Measurements from ENCODE around the gene DOCK10. TPM values are rescaled to one million over a fixed set of nuclear protein-coding genes. Genes with fewer than 3 reads are reported as not detected.

DOCK10 gene
- total and polyA plus RNA-seq, 5 donors from 2014 or later: 28.3 to 222 (median 35.1) TPM

DNA sequence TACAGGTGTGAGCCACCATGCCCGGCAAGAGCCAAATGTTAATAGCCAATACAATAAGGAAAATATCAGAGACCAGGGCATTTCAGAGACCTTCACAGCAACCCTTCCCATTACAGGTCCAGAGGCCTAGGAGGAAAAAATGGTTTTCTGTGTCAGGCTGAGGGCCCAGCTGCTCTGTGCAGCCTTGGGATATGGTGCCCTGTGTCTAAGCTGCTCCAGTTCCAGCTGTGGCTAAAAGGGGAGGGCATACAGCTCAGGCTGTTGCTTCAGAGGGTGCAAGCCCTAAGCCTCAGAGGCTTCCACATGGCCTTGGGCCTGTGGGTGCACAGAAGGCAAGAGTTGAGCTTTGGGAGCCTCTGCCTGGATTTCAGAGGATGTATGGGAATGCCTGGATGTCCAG lies 306.0 kb downstream of the DOCK10 start:
- peaks cover 0 to 9% of the 10 kb centered on the region in 2 experiments for H3K9me3 ChIP-seq (ENCODE audit: control insufficient read depth in 2 of 2, low read length in 2 of 2)
- no peaks in the 10 kb centered on the region for H3K27me3 ChIP-seq (ENCODE audit: control insufficient read depth, insufficient read depth, low read length)
- Mint-ChIP-seq H3K27ac (no peak overlapping the region), H3K4me3 (no peak overlapping the region), H3K9me3 (peaks cover 0 to 24% (median 10%) of the 10 kb centered on the region in 7 donors), H3K36me3 (no peaks in the 10 kb centered on the region), H3K27me3 (no peaks in the 10 kb centered on the region), H3K4me1 (no peaks in the 10 kb centered on the region)
- no peak overlapping the region for H3K27ac ChIP-seq (ENCODE audit: insufficient read depth, low read length, poor library complexity, severe bottlenecking)
- no peak overlapping the region for H3K4me3 ChIP-seq (ENCODE audit: low read depth, low read length)
- H3K36me3 ChIP-seq (ENCODE audit: control insufficient read depth, insufficient read depth, low read length): no peaks in the 10 kb centered on the region
- no peaks in the 10 kb centered on the region for H3K4me1 ChIP-seq (ENCODE audit: control insufficient read depth, insufficient read depth, low read length, poor library complexity, severe bottlenecking)
- DNase-seq: no peak
- ATAC-seq (ENCODE audit: low read depth in 2 of 2): no peak

- no peaks in the 10 kb centered on the region for H3K4me1 Mint-ChIP-seq
- no peak overlapping the region for H3K4me3 Mint-ChIP-seq
Measured at GRCh38 chr2:224734949-224735348, 307.3 kb downstream of the DOCK10 start.

GRCh38 chr2:224731665-224732064 lies 310.6 kb downstream of the DOCK10 start:
- Mint-ChIP-seq H3K36me3 (no peaks in the 10 kb centered on the region), H3K4me3 (no peak overlapping the region), H3K4me1 (no peaks in the 10 kb centered on the region), H3K27ac (no peak overlapping the region), H3K27me3 (peaks cover 13% of the 10 kb centered on the region), H3K9me3 (peaks cover 0 to 29% (median 11%) of the 10 kb centered on the region in 7 donors)
- no peaks in the 10 kb centered on the region for H3K36me3 ChIP-seq (ENCODE audit: control insufficient read depth, insufficient read depth, low read length)
- DNase-seq: no peak
- ATAC-seq (ENCODE audit: low read depth in 2 of 2): no peak
- H3K9me3 ChIP-seq (ENCODE audit: control insufficient read depth in 2 of 2, low read length in 2 of 2): peaks cover 5 to 12% of the 10 kb centered on the region in 2 experiments
- H3K4me1 ChIP-seq (ENCODE audit: control insufficient read depth, insufficient read depth, low read length, poor library complexity, severe bottlenecking): no peaks in the 10 kb centered on the region
- H3K27me3 ChIP-seq (ENCODE audit: control insufficient read depth, insufficient read depth, low read length): no peaks in the 10 kb centered on the region
- H3K4me3 ChIP-seq (ENCODE audit: low read depth, low read length): no peak overlapping the region
- H3K27ac ChIP-seq (ENCODE audit: insufficient read depth, low read length, poor library complexity, severe bottlenecking): no peak overlapping the region

More at GRCh38 chr2:224734949-224735348, 307.3 kb downstream of the DOCK10 start:
- no peak for ATAC-seq (ENCODE audit: low read depth in 2 of 2)
- Mint-ChIP-seq H3K9me3 (peaks cover 0 to 24% (median 11%) of the 10 kb centered on the region in 7 donors), H3K27me3 (no peaks in the 10 kb centered on the region), H3K36me3 (no peaks in the 10 kb centered on the region), H3K27ac (no peak overlapping the region)
- no peak overlapping the region for H3K27ac ChIP-seq (ENCODE audit: insufficient read depth, low read length, poor library complexity, severe bottlenecking)
- H3K36me3 ChIP-seq (ENCODE audit: control insufficient read depth, insufficient read depth, low read length): no peaks in the 10 kb centered on the region
- H3K27me3 ChIP-seq (ENCODE audit: control insufficient read depth, insufficient read depth, low read length): no peaks in the 10 kb centered on the region
- H3K4me3 ChIP-seq (ENCODE audit: low read depth, low read length): no peak overlapping the region
- peaks cover 0 to 9% of the 10 kb centered on the region in 2 experiments for H3K9me3 ChIP-seq (ENCODE audit: control insufficient read depth in 2 of 2, low read length in 2 of 2)
- H3K4me1 ChIP-seq (ENCODE audit: control insufficient read depth, insufficient read depth, low read length, poor library complexity, severe bottlenecking): no peaks in the 10 kb centered on the region
- DNase-seq: no peak

- ATAC-seq (ENCODE audit: low read depth in 2 of 2): no peak
- Histone ChIP-seq H3K4me3 (ENCODE audit: low read depth, low read length) (no peak overlapping the region), H3K9me3 (ENCODE audit: control insufficient read depth in 2 of 2, low read length in 2 of 2) (peaks cover 5 to 7% of the 10 kb centered on the region in 2 experiments), H3K36me3 (ENCODE audit: control insufficient read depth, insufficient read depth, low read length) (no peaks in the 10 kb centered on the region), H3K27ac (ENCODE audit: insufficient read depth, low read length, poor library complexity, severe bottlenecking) (no peak overlapping the region), H3K4me1 (ENCODE audit: control insufficient read depth, insufficient read depth, low read length, poor library complexity, severe bottlenecking) (no peaks in the 10 kb centered on the region), H3K27me3 (ENCODE audit: control insufficient read depth, insufficient read depth, low read length) (no peaks in the 10 kb centered on the region)
- H3K27ac Mint-ChIP-seq: no peak overlapping the region
- H3K27me3 Mint-ChIP-seq: peaks cover 13% of the 10 kb centered on the region
- H3K4me3 Mint-ChIP-seq: no peak overlapping the region
- DNase-seq: no peak
- no peaks in the 10 kb centered on the region for H3K4me1 Mint-ChIP-seq
- H3K36me3 Mint-ChIP-seq: no peaks in the 10 kb centered on the region
- peaks cover 0 to 16% (median 6%) of the 10 kb centered on the region in 7 donors for H3K9me3 Mint-ChIP-seq
Measured at GRCh38 chr2:224729435-224729834, 312.8 kb downstream of the DOCK10 start.

GRCh38 chr2:224724331-224724730 lies 317.9 kb downstream of the DOCK10 start:
- DNase-seq (no peak), ATAC-seq (ENCODE audit: low read depth in 2 of 2) (no peak)
- no peak overlapping the region for H3K4me3 ChIP-seq (ENCODE audit: low read depth, low read length)
- H3K9me3 Mint-ChIP-seq: peaks cover 0 to 16% (median 4%) of the 10 kb centered on the region in 7 donors
- no peaks in the 10 kb centered on the region for H3K27me3 ChIP-seq (ENCODE audit: control insufficient read depth, insufficient read depth, low read length)
- H3K4me3 Mint-ChIP-seq: no peak overlapping the region
- peaks cover 5 to 7% of the 10 kb centered on the region in 2 experiments for H3K9me3 ChIP-seq (ENCODE audit: control insufficient read depth in 2 of 2, low read length in 2 of 2)
- H3K36me3 ChIP-seq (ENCODE audit: control insufficient read depth, insufficient read depth, low read length): no peaks in the 10 kb centered on the region
- no peak overlapping the region for H3K27ac ChIP-seq (ENCODE audit: insufficient read depth, low read length, poor library complexity, severe bottlenecking)
- peaks cover 10% of the 10 kb centered on the region for H3K27me3 Mint-ChIP-seq
- H3K27ac Mint-ChIP-seq: no peak overlapping the region
- H3K36me3 Mint-ChIP-seq: no peaks in the 10 kb centered on the region
- H3K4me1 Mint-ChIP-seq: no peaks in the 10 kb centered on the region
- no peaks in the 10 kb centered on the region for H3K4me1 ChIP-seq (ENCODE audit: control insufficient read depth, insufficient read depth, low read length, poor library complexity, severe bottlenecking)

GRCh38 chr2:224723586-224724217 lies 318.6 kb downstream of the DOCK10 start:
- H3K4me3 ChIP-seq (ENCODE audit: low read depth, low read length): no peak overlapping the region
- no peaks in the 10 kb centered on the region for H3K4me1 Mint-ChIP-seq
- no peaks in the 10 kb centered on the region for H3K27me3 ChIP-seq (ENCODE audit: control insufficient read depth, insufficient read depth, low read length)
- H3K27ac Mint-ChIP-seq: no peak overlapping the region
- DNase-seq: no peak
- no peak overlapping the region for H3K27ac ChIP-seq (ENCODE audit: insufficient read depth, low read length, poor library complexity, severe bottlenecking)
- peaks cover 5 to 6% of the 10 kb centered on the region in 2 experiments for H3K9me3 ChIP-seq (ENCODE audit: control insufficient read depth in 2 of 2, low read length in 2 of 2)
- H3K36me3 ChIP-seq (ENCODE audit: control insufficient read depth, insufficient read depth, low read length): no peaks in the 10 kb centered on the region
- H3K27me3 Mint-ChIP-seq: peaks cover 5% of the 10 kb centered on the region
- peaks cover 0 to 16% (median 4%) of the 10 kb centered on the region in 7 donors for H3K9me3 Mint-ChIP-seq
- no peaks in the 10 kb centered on the region for H3K36me3 Mint-ChIP-seq
- ATAC-seq (ENCODE audit: low read depth in 2 of 2): no peak
- no peak overlapping the region for H3K4me3 Mint-ChIP-seq
- H3K4me1 ChIP-seq (ENCODE audit: control insufficient read depth, insufficient read depth, low read length, poor library complexity, severe bottlenecking): no peaks in the 10 kb centered on the region

- Mint-ChIP-seq H3K36me3 (no peaks in the 10 kb centered on the region), H3K4me1 (no peaks in the 10 kb centered on the region), H3K4me3 (no peak overlapping the region), H3K27me3 (no peaks in the 10 kb centered on the region), H3K27ac (no peak overlapping the region), H3K9me3 (peaks cover 0 to 11% (median 1%) of the 10 kb centered on the region in 7 donors)
- Histone ChIP-seq H3K27me3 (ENCODE audit: control insufficient read depth, insufficient read depth, low read length) (no peaks in the 10 kb centered on the region), H3K27ac (ENCODE audit: insufficient read depth, low read length, poor library complexity, severe bottlenecking) (no peak overlapping the region), H3K36me3 (ENCODE audit: control insufficient read depth, insufficient read depth, low read length) (no peaks in the 10 kb centered on the region), H3K4me3 (ENCODE audit: low read depth, low read length) (no peak overlapping the region), H3K4me1 (ENCODE audit: control insufficient read depth, insufficient read depth, low read length, poor library complexity, severe bottlenecking) (no peaks in the 10 kb centered on the region), H3K9me3 (ENCODE audit: control insufficient read depth in 2 of 2, low read length in 2 of 2) (no peaks in the 10 kb centered on the region)
- DNase-seq: no peak
- ATAC-seq (ENCODE audit: low read depth in 2 of 2): no peak
Measured at GRCh38 chr2:224722770-224723169, 319.5 kb downstream of the DOCK10 start.

DNA sequence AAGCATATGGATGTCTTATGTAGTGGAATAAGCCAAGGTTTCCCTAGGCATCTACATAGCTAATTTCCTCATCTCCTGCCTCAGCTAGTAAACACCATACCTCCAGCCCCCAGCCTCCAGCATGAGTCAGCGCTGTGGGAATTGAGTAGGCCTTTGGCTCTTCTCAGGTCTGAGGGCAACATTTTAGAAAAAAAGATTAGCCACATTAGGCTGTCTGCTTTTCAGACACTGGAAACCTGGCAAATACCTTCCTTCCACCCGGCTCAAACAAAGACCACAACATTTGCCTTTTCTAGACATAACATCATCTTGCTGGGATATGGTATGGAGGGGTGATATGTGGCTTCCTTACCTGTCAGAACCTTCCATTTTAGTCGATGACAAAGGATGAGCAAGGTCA lies 320.0 kb downstream of the DOCK10 start:
- Mint-ChIP-seq H3K4me3 (no peak overlapping the region), H3K9me3 (peaks cover 0 to 6% (median 1%) of the 10 kb centered on the region in 7 donors), H3K4me1 (no peaks in the 10 kb centered on the region), H3K27me3 (no peaks in the 10 kb centered on the region), H3K36me3 (no peaks in the 10 kb centered on the region), H3K27ac (no peak overlapping the region)
- Histone ChIP-seq H3K4me1 (ENCODE audit: control insufficient read depth, insufficient read depth, low read length, poor library complexity, severe bottlenecking) (no peaks in the 10 kb centered on the region), H3K4me3 (ENCODE audit: low read depth, low read length) (no peak overlapping the region), H3K27me3 (ENCODE audit: control insufficient read depth, insufficient read depth, low read length) (no peaks in the 10 kb centered on the region), H3K36me3 (ENCODE audit: control insufficient read depth, insufficient read depth, low read length) (no peaks in the 10 kb centered on the region), H3K27ac (ENCODE audit: insufficient read depth, low read length, poor library complexity, severe bottlenecking) (no peak overlapping the region), H3K9me3 (ENCODE audit: control insufficient read depth in 2 of 2, low read length in 2 of 2) (no peaks in the 10 kb centered on the region)
- ATAC-seq (ENCODE audit: low read depth in 2 of 2): no peak
- no peak for DNase-seq
